Neural cell (in vitro differentiated cells): ENCODE results near the gene FGR. TPM values are rescaled to one million over a fixed set of nuclear protein-coding genes. Genes with fewer than 3 reads are reported as not detected.

ENCODE experiments used
- H2AFZ ChIP-seq: fragments of 200-600, 300-800 bp; sonication (generic), shearing (Covaris generic); 2 replicates; pipeline ENCODE4 v1.6.0; 2014; ENCODE audit warnings: low read depth, mild to moderate bottlenecking, antibody characterized with exemption, low read length, moderate library complexity
- H3F3A ChIP-seq: fragments of 200-600 bp; shearing (Covaris generic); 2 replicates; pipeline ENCODE4 v1.6.1; 2016; ENCODE audit warnings: mild to moderate bottlenecking, moderate library complexity, mixed read lengths, antibody characterized with exemption, low read length; ENCODE audit not compliant: insufficient read depth, poor library complexity, severe bottlenecking
- H3K27ac ChIP-seq: fragments of 200-600, 300-800 bp; sonication (generic), shearing (Covaris generic); 2 replicates; pipeline ENCODE4 v1.5.1; 2014; ENCODE audit warnings: mild to moderate bottlenecking, low read length, moderate library complexity
- H3K27me3 ChIP-seq: fragments of 300-800, 200-600 bp; sonication (generic), shearing (Covaris generic); 2 replicates; pipeline ENCODE4 v1.6.0; 2014; ENCODE audit warnings: mild to moderate bottlenecking, low read depth, low read length, moderate library complexity; ENCODE audit not compliant: insufficient read depth
- H3K36me3 ChIP-seq: fragments of 300-800, 200-600 bp; sonication (generic), shearing (Covaris generic); 2 replicates; pipeline ENCODE4 v1.5.1; 2014; ENCODE audit warnings: mild to moderate bottlenecking, antibody characterized with exemption, low read length, moderate library complexity; ENCODE audit not compliant: insufficient read depth
- H3K4me2 ChIP-seq: fragments of 300-800, 200-600 bp; sonication (generic), shearing (Covaris generic); 2 replicates; pipeline ENCODE4 v1.6.0; 2014; ENCODE audit warnings: mild to moderate bottlenecking, low read length
- H3K4me3 ChIP-seq: fragments of 300-800, 200-600 bp; sonication (generic), shearing (Covaris generic); 2 replicates; pipeline ENCODE4 v1.5.1; 2014; ENCODE audit warnings: mild to moderate bottlenecking, low read length, moderate library complexity
- H3K79me2 ChIP-seq: fragments of 200-600 bp; shearing (Covaris generic); replicated peaks from 2 replicates; pipeline ENCODE4 v1.6.0; 2014; ENCODE audit warnings: mild to moderate bottlenecking, low read length, moderate library complexity; ENCODE audit not compliant: insufficient read depth
- H3K9ac ChIP-seq: fragments of 300-800, 200-600 bp; sonication (generic), shearing (Covaris generic); 2 replicates; pipeline ENCODE4 v1.6.1; 2016; ENCODE audit warnings: mild to moderate bottlenecking, low read length, mixed read lengths
- H3K9me2 ChIP-seq: fragments of 200-600 bp; shearing (Covaris generic); 2 replicates; pipeline ENCODE4 v1.6.1; 2016; ENCODE audit warnings: mild to moderate bottlenecking, low read length, mixed read lengths; ENCODE audit not compliant: insufficient read depth
- H3K9me3 ChIP-seq: fragments of 200-600, 300-800 bp; sonication (generic), shearing (Covaris generic); 2 replicates; pipeline ENCODE4 v1.6.1; 2016; ENCODE audit warnings: mild to moderate bottlenecking, mixed run types, low read length, moderate library complexity, mixed read lengths
- H4K20me1 ChIP-seq: fragments of 200-600 bp; shearing (Covaris generic); 2 replicates; pipeline ENCODE4 v1.6.1; 2016; ENCODE audit warnings: mild to moderate bottlenecking, mixed run types; ENCODE audit not compliant: insufficient read depth
- CTCF ChIP-seq: fragments of 450-650 bp; IDR thresholded peaks from 2 replicates; pipeline ENCODE4 v1.5.1; 2014; ENCODE audit warnings: antibody characterized with exemption, mild to moderate bottlenecking, moderate library complexity; ENCODE audit not compliant: poor library complexity, severe bottlenecking
- EP300 ChIP-seq: fragments of 450-650 bp; conservative IDR thresholded peaks from 2 replicates; pipeline ENCODE4 v1.6.1; 2014; ENCODE audit warnings: antibody characterized with exemption, mild to moderate bottlenecking, moderate library complexity; ENCODE audit not compliant: poor library complexity, severe bottlenecking
- EZH2 ChIP-seq: fragments of 200-600, 300-800 bp; shearing (Covaris generic), sonication (generic); IDR thresholded peaks from 2 replicates; pipeline ENCODE4 v1.6.1; 2014; ENCODE audit warnings: antibody characterized with exemption, low read length, borderline replicate concordance, mild to moderate bottlenecking; ENCODE audit not compliant: insufficient read depth, poor library complexity, severe bottlenecking
- MXI1 ChIP-seq: fragments of 450-650 bp; conservative IDR thresholded peaks from 2 replicates; pipeline ENCODE4 v1.6.1; 2014; ENCODE audit warnings: antibody characterized with exemption, mild to moderate bottlenecking; ENCODE audit not compliant: poor library complexity, severe bottlenecking
- POLR2AphosphoS5 ChIP-seq: IDR thresholded peaks from 2 replicates; pipeline ENCODE4 v1.6.1; 2012
- RAD21 ChIP-seq: fragments of 450-650 bp; conservative IDR thresholded peaks from 2 replicates; pipeline ENCODE4 v1.6.1; 2014; ENCODE audit warnings: antibody characterized with exemption, mild to moderate bottlenecking, moderate library complexity
- SMC3 ChIP-seq: fragments of 450-650 bp; conservative IDR thresholded peaks from 2 replicates; pipeline ENCODE4 v1.6.1; 2014; ENCODE audit warnings: antibody characterized with exemption, mild to moderate bottlenecking, moderate library complexity; ENCODE audit not compliant: poor library complexity
- TAF1 ChIP-seq: IDR thresholded peaks from 2 replicates; pipeline ENCODE4 v1.6.1; 2012; ENCODE audit warnings: low read depth
- polyA plus RNA-seq: library from polyadenylated mRNA; depleted of rRNA; stranded (reverse); fragments of >200 nt; gene quantifications from 2 replicates; pipeline ENCODE4 v1.2.3, GENCODE V29; 2014
- TF ChIP-seq, protein P1 (sequence below): IDR thresholded peaks from 2 replicates; pipeline ENCODE4 v1.6.1; 2012; ENCODE audit warnings: borderline replicate concordance

FGR gene
- polyA plus RNA-seq, 1 donor from 2014 or later, result not detected

GRCh38 chr1:27647328-27647727, 12.3 kb upstream of the FGR start:
- H3K4me3 ChIP-seq, result no peak overlapping the region
- no peaks in the 10 kb centered on the region for H3K9me3 ChIP-seq
- H4K20me1 ChIP-seq, result no peaks in the 10 kb centered on the region
- H2AFZ ChIP-seq, result no peak overlapping the region
- H3K36me3 ChIP-seq, result no peaks in the 10 kb centered on the region
- no peaks in the 10 kb centered on the region for H3K27me3 ChIP-seq
- no peaks in the 10 kb centered on the region for H3K9me2 ChIP-seq
- no peaks in the 10 kb centered on the region for H3F3A ChIP-seq
- no peak for TF ChIP-seq RAD21
- TF ChIP-seq SMC3, result no peak
- TF ChIP-seq CTCF, result no peak
- no peak for TF ChIP-seq MXI1
- TF ChIP-seq EP300, result no peak
- TF ChIP-seq, protein P1, sequence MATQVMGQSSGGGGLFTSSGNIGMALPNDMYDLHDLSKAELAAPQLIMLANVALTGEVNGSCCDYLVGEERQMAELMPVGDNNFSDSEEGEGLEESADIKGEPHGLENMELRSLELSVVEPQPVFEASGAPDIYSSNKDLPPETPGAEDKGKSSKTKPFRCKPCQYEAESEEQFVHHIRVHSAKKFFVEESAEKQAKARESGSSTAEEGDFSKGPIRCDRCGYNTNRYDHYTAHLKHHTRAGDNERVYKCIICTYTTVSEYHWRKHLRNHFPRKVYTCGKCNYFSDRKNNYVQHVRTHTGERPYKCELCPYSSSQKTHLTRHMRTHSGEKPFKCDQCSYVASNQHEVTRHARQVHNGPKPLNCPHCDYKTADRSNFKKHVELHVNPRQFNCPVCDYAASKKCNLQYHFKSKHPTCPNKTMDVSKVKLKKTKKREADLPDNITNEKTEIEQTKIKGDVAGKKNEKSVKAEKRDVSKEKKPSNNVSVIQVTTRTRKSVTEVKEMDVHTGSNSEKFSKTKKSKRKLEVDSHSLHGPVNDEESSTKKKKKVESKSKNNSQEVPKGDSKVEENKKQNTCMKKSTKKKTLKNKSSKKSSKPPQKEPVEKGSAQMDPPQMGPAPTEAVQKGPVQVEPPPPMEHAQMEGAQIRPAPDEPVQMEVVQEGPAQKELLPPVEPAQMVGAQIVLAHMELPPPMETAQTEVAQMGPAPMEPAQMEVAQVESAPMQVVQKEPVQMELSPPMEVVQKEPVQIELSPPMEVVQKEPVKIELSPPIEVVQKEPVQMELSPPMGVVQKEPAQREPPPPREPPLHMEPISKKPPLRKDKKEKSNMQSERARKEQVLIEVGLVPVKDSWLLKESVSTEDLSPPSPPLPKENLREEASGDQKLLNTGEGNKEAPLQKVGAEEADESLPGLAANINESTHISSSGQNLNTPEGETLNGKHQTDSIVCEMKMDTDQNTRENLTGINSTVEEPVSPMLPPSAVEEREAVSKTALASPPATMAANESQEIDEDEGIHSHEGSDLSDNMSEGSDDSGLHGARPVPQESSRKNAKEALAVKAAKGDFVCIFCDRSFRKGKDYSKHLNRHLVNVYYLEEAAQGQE, result no peak
- no peak for TF ChIP-seq POLR2AphosphoS5
- no peak for TF ChIP-seq EZH2
- TF ChIP-seq TAF1, result no peak
- no peaks in the 10 kb centered on the region for H3K79me2 ChIP-seq
- H3K4me2 ChIP-seq, result no peak overlapping the region
- no peak overlapping the region for H3K27ac ChIP-seq
- no peak overlapping the region for H3K9ac ChIP-seq

GRCh38 chr1:27646676-27647075, 11.7 kb upstream of the FGR start:
- no peak overlapping the region for H3K4me2 ChIP-seq
- no peaks in the 10 kb centered on the region for H3F3A ChIP-seq
- H3K79me2 ChIP-seq, result no peaks in the 10 kb centered on the region
- no peak overlapping the region for H3K4me3 ChIP-seq
- no peaks in the 10 kb centered on the region for H3K9me3 ChIP-seq
- H3K36me3 ChIP-seq, result no peaks in the 10 kb centered on the region
- H3K9me2 ChIP-seq, result no peaks in the 10 kb centered on the region
- H3K9ac ChIP-seq, result no peak overlapping the region
- TF ChIP-seq, protein P1, result no peak
- TF ChIP-seq EZH2 (no peak), TAF1 (no peak), POLR2AphosphoS5 (no peak), EP300 (no peak), SMC3 (no peak)
- H4K20me1 ChIP-seq, result no peaks in the 10 kb centered on the region
- H2AFZ ChIP-seq, result no peak overlapping the region
- no peak overlapping the region for H3K27ac ChIP-seq
- no peaks in the 10 kb centered on the region for H3K27me3 ChIP-seq
